Measurements from ENCODE around the gene RAPGEF2. TPM values are rescaled to one million over a fixed set of nuclear protein-coding genes. Genes with fewer than 3 reads are reported as not detected.

RAPGEF2 gene
- total and polyA plus RNA-seq, 10 donors = 4.4 to 115 (median 91.0) TPM

DNA sequence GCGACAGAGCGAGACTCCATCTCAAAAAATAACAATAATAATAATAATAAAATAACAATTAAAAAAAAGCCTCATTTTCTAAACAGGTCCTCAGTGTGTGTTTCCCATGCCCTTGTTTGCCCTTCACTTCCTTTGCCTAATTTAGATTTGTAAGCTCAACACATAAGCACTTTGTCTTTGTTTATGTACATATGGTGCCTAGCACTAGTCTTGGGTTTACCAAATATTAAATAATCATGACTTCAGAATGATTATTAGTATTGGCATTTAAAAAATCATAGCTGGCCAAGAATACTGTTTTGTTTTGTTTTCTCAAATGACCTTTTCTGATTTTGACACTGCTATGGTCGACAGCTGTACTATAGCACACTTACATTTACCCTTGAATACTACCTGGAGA lies 6.4 kb upstream of the RAPGEF2 start:
- Histone ChIP-seq H3K27me3 (replicated peaks in 1 of 7) (no peaks in the 10 kb centered on the region), H3K9me3 (no peaks in the 10 kb centered on the region), H3K4me1 (peaks cover 0 to 1% (median 0%) of the 10 kb centered on the region in 6 donors), H3K36me3 (no peaks in the 10 kb centered on the region), H3K27ac (no peak overlapping the region), H3K4me3 (no peak overlapping the region)
- TF ChIP-seq, protein P1, sequence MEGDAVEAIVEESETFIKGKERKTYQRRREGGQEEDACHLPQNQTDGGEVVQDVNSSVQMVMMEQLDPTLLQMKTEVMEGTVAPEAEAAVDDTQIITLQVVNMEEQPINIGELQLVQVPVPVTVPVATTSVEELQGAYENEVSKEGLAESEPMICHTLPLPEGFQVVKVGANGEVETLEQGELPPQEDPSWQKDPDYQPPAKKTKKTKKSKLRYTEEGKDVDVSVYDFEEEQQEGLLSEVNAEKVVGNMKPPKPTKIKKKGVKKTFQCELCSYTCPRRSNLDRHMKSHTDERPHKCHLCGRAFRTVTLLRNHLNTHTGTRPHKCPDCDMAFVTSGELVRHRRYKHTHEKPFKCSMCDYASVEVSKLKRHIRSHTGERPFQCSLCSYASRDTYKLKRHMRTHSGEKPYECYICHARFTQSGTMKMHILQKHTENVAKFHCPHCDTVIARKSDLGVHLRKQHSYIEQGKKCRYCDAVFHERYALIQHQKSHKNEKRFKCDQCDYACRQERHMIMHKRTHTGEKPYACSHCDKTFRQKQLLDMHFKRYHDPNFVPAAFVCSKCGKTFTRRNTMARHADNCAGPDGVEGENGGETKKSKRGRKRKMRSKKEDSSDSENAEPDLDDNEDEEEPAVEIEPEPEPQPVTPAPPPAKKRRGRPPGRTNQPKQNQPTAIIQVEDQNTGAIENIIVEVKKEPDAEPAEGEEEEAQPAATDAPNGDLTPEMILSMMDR (IDR thresholded peaks at IDR 0.05 in 8 of 11, conservative IDR thresholded peaks at IDR 0.05 in 3 of 11) = no peak
- TF ChIP-seq POLR2A (IDR thresholded peaks at IDR 0.05) (no peak), POLR2AphosphoS5 (IDR thresholded peaks at IDR 0.05) (no peak)
- intact Hi-C loops (cut with DNase I; ENCODE audit: low total_unique reads) = no loop called here
- 80 to 89% (median 87%) methylated on average over 3 of the region's 3 CpGs for WGBS, 5 donors
- no peak for DNase-seq

DNA sequence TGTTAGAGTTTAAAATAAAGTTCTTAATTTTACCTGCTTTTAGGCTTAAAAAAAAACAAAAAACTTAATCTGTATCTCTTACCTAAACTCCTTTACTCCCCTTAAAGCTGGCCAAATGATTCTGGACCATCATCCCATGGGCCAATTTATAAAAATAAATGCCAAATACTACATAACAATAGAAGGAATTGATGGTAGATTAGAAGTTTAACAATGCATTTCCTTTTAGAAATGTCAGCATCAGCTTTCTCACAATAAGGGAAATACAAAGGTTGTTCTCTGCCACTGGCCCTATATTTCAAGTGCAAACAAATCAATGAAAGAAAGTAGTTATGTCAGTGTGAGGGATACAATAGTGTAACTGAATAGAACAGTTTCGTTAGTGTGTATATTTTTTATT lies 5.7 kb upstream of the RAPGEF2 start:
- no peaks in the 10 kb centered on the region for H3K36me3 ChIP-seq
- intact Hi-C loops (cut with DNase I; ENCODE audit: low total_unique reads) = no loop called here
- no peak overlapping the region for H3K4me3 ChIP-seq
- TF ChIP-seq POLR2A (IDR thresholded peaks at IDR 0.05) = no peak
- TF ChIP-seq POLR2AphosphoS5 (IDR thresholded peaks at IDR 0.05) = no peak
- TF ChIP-seq, protein P1 (IDR thresholded peaks at IDR 0.05 in 8 of 11, conservative IDR thresholded peaks at IDR 0.05 in 3 of 11) = no peak
- H3K27me3 ChIP-seq (replicated peaks in 1 of 7) = peaks cover 0 to 2% (median 0%) of the 10 kb centered on the region in 7 donors
- H3K4me1 ChIP-seq = peaks cover 0 to 8% (median 2%) of the 10 kb centered on the region in 6 donors
- H3K27ac ChIP-seq = no peak overlapping the region
- H3K9me3 ChIP-seq = no peaks in the 10 kb centered on the region
- 68 to 83% (median 72%) methylated on average over 1 of the region's 1 CpG for WGBS, 5 donors
- no peak for DNase-seq

DNA sequence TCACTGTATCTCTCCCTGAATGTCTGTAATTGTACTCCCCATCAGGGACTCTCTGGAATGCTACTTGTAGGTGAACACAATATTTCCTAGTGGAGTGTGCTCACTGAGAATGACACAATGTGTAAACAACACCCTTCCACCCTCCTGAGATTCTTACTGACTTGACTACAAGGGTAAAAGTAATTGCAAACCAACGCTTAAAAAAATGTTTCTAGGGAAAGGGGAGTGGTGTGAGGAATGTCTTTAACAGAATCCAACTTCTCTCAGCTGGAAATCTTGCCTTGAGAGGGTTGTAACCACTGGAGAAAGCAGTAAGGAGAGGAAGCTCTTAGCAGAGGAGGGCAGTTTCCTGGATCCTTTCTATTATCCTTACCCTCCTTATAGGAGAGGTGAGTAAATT lies 5.1 kb upstream of the RAPGEF2 start:
- Histone ChIP-seq H3K36me3 (no peaks in the 10 kb centered on the region), H3K9me3 (no peaks in the 10 kb centered on the region), H3K4me1 (peaks cover 0 to 13% (median 6%) of the 10 kb centered on the region in 6 donors), H3K4me3 (no peak overlapping the region), H3K27me3 (replicated peaks in 1 of 7) (peaks cover 0 to 8% (median 0%) of the 10 kb centered on the region in 7 donors), H3K27ac (no peak overlapping the region)
- DNase-seq = no peak
- intact Hi-C loops (cut with DNase I; ENCODE audit: low total_unique reads) = no loop called here
- 58 to 77% (median 68%) methylated on average over 1 of the region's 1 CpG for WGBS, 5 donors
- TF ChIP-seq POLR2A (IDR thresholded peaks at IDR 0.05) (no peak), POLR2AphosphoS5 (IDR thresholded peaks at IDR 0.05) (no peak)
- TF ChIP-seq, protein P1 (IDR thresholded peaks at IDR 0.05 in 8 of 11, conservative IDR thresholded peaks at IDR 0.05 in 3 of 11) = no peak

DNA sequence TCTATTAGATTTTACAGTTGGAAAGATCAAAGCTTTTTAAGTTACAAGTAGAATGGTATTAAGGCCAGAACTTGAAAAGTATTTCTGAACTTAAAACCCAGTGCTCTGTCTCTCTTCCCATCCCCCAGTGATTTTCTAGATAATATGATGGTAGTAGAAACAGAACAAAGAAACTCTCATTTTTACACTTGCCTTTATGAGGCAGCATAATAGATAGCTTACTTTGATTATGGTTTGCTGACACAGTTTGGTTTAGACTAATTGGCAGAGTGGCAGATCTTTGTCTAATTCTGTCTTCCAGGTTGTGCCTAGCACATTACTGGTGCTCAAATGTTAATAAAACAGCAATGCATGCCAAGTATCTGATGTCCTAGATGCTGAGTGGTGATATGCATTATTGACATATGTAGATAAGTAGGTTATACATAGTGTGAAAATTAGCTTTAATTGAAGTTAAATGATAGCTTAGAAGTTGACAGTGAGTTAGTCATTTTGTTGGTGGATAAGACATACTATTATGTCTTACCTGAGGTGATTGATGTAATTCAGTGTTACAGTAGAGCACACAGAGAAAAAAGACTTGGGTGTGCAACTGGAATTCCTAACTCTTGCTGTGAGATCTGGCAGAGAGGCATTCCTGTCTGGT lies 4.3 kb upstream of the RAPGEF2 start:
- H3K4me3 ChIP-seq = no peak overlapping the region
- no peak overlapping the region for H3K27ac ChIP-seq
- peaks cover 0 to 13% (median 6%) of the 10 kb centered on the region in 6 donors for H3K4me1 ChIP-seq
- H3K9me3 ChIP-seq = no peaks in the 10 kb centered on the region
- peaks cover 0 to 8% (median 0%) of the 10 kb centered on the region in 7 donors for H3K27me3 ChIP-seq (replicated peaks in 1 of 7)
- DNase-seq = no peak
- TF ChIP-seq, protein P1 (IDR thresholded peaks at IDR 0.05 in 8 of 11, conservative IDR thresholded peaks at IDR 0.05 in 3 of 11) = no peak
- TF ChIP-seq POLR2A (IDR thresholded peaks at IDR 0.05) (no peak), POLR2AphosphoS5 (IDR thresholded peaks at IDR 0.05) (no peak)
- no peaks in the 10 kb centered on the region for H3K36me3 ChIP-seq
- intact Hi-C loops (cut with DNase I; ENCODE audit: low total_unique reads) = no loop called here

Measured in spleen (tissue), 11 donors.